KOPT-K1 (cell line): ENCODE results near the gene KIRREL3.
"Not testable (repeated sequence)": the region's sequence is repeated elsewhere in the genome, so short reads cannot be mapped to it uniquely, and the experiment has no call there.

Source experiments
- H3K27ac ChIP-seq: fragments of 200-600 bp; sonication (generic); 2 replicates; pipeline ENCODE4 v1.5.1; 2016; ENCODE audit warnings: antibody characterized with exemption, mild to moderate bottlenecking, low read depth, low read length; ENCODE audit not compliant: poor library complexity, severe bottlenecking
- H3K36me3 ChIP-seq: fragments of 200-600 bp; sonication (generic); 2 replicates; pipeline ENCODE4 v1.5.1; 2017; ENCODE audit warnings: antibody characterized with exemption, mild to moderate bottlenecking, low read length, moderate library complexity; ENCODE audit not compliant: insufficient read depth
- H3K9me3 ChIP-seq: fragments of 200-600 bp; sonication (generic); 2 replicates; pipeline ENCODE4 v1.5.1; 2017; ENCODE audit warnings: antibody characterized with exemption, low read length, mild to moderate bottlenecking; ENCODE audit not compliant: insufficient read depth, poor library complexity, severe bottlenecking

KIRREL3 gene

DNA sequence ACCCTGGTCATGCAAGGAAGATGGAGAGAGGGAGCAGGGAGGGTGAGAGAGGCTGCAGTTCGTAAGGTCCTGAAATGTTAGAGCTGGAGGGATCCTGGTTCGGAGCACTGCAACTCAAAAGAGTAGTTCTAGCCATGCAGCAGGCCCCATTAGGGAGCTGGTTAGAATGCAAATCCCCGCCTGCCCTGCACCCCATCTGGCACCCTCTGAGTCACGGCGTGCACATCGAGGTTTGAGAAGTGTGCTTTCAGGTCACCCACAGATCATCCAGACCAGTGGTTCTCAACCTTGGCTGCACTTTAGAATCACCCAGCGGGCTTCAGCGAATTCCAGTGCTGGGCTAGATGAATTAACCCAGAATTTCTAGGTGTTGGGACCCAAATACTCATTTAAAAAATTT lies 596.9 kb downstream of the KIRREL3 start:
- Histone ChIP-seq H3K36me3 (peaks cover 22% of the 10 kb centered on the region; the same call in 1 of the 2 replicates), H3K27ac (no peak overlapping the region), H3K9me3 (no peaks in the 10 kb centered on the region)

DNA sequence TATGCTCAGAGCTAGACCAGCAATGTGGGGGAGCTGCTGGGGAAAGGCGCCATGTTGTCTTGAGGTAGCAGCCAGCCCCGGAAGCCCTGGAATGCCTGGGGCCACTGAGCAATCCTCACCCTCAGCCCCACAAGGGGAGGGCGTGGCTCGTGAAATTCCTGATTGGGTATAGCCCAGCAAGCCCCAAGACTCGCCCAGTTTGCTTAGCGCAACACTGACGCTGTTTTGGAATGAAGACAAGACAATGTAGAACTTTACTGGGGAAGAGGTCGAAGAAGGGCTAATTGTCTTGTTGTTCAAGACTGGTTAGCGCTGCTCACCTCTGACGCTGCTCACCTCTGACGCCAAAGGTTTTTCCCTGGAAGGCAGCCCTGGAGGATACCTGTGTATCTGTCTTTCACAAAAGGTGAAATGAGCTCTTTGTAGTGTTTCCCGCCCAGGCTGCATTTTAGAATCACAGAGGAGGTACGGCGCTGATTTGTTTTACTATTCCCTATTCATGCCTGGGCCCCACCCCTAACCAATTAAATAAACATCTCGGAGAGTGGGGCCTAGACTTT lies 597.5 kb downstream of the KIRREL3 start:
- Histone ChIP-seq H3K27ac (no peak overlapping the region), H3K36me3 (peaks cover 17% of the 10 kb centered on the region; the same call in 1 of the 2 replicates), H3K9me3 (no peaks in the 10 kb centered on the region)

DNA sequence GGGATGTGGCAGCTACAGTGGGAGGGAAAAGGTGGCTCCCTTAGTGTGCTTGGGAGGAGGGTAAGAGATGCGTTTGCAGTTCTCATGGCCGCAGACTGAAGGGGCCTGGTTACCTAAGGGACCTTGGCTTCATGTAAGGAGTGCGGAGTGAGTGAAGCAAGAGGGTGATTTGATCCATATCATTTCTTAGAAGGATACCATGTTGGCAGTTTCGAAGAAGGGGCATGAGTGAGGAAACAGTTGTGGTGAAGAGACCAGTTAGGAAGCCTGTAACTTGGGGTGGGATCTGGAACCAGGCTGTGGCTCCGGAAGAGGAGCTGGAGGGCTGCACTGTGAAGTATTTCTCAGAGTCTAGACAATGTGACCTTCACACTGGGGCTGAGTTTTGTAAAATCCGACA lies 600.1 kb downstream of the KIRREL3 start:
- no peak overlapping the region for H3K27ac ChIP-seq

DNA sequence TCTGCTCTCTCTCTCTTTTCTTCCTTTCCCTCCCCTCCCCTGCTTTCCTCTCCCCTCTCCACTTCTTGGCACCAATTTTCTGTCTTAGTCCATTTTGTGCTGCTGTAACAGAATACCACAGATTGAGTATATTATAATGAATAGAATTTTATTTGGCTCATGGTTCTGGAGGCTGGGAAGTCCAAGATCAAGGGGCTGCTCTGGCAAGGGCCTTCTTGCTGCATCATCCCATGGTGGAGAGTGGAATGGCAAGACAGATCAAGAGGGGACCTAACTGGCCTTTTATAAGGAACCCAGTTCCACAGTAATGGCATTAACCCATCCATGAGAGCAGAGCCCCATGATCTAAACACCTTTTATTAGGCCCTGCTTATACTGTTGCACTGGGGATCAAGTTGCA lies 600.6 kb downstream of the KIRREL3 start:
- no peak overlapping the region for H3K27ac ChIP-seq
- no peaks in the 10 kb centered on the region for H3K36me3 ChIP-seq
- H3K9me3 ChIP-seq, result no peaks in the 10 kb centered on the region

More for the DNA sequence above, 600.1 kb downstream of the KIRREL3 start:
- Histone ChIP-seq H3K36me3 (no peaks in the 10 kb centered on the region), H3K9me3 (no peaks in the 10 kb centered on the region)

DNA sequence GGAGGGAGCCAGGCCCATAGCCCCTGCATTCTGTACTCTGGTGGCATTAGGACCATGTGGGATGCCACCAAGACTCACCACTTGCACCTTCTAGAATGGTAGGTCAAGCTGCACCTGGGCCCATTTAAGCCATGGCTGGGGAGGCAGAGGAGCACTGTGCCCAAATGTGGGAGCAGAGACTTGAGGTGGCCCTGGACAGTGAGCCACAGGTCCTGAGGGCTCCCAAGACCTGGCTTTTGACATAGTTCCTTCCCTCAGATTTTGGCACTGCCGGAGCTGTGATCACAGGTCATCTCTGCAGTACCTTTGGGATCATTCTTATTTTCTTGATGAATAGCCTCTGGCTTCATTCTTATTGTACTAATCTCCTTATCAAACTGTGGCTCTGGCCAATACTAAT lies 601.8 kb downstream of the KIRREL3 start:
- H3K36me3 ChIP-seq, result no peaks in the 10 kb centered on the region
- H3K9me3 ChIP-seq, result no peaks in the 10 kb centered on the region
- H3K27ac ChIP-seq, result no peak overlapping the region

DNA sequence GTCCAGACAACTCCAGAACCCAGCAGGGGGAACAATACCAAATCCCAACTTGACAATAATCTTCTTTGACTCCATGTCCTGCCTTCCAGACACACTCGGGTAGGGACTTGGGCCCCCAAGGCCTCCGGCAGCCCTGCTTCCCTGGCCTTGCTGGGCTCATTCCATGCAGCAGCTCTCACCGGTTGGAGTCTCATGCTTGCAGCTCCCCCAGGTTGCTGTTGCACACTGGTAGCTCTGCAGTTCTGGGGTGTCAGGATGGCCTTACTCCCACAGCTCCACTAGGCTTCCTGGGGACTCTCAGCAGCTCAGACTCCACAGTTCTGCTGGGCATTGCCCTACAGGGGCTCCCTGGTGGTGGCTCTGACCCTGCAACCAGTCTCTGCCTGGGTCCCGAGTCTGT lies 602.3 kb downstream of the KIRREL3 start:
- H3K9me3 ChIP-seq, result no peaks in the 10 kb centered on the region
- H3K27ac ChIP-seq, result no peak overlapping the region
- H3K36me3 ChIP-seq, result no peaks in the 10 kb centered on the region

DNA sequence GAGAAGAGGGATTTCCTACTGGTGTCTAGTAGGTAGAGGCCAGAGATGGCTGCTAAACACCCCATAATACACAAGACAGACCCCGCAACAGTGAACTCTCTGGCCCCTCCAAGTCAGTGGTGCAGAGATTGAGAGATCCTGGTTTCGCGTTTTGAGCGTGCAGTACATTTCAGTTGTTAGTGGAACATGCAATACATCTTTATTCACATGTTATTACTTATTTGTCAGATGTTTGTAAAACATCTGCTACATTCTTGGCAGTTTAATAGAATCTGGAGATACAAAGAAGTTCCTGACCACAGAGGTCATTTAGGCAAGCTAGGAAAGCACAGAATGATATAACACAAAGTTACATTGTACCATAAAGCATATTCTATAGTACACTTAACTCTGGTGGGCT lies 603.6 kb downstream of the KIRREL3 start:
- no peaks in the 10 kb centered on the region for H3K9me3 ChIP-seq
- no peak overlapping the region for H3K27ac ChIP-seq
- H3K36me3 ChIP-seq, result no peaks in the 10 kb centered on the region

DNA sequence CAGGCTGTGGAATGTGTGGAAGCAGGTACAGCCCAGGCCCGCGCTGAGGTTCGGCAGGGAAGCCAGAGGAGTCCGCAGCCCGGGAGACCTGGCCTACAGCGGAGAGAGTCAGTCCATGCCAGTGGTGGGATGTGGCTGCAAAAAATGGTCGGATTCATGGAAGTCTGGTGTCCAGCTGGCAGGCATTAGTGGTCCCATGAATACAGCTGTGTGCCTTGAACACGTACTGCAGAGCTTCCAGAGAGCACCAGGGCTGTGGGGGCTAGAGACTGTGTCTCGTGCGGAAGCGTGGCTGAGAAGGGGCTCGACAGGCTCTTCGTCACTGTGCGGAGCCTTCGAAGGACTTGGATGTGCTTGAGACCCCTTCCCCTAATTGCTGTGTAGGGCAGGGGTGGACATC lies 604.3 kb downstream of the KIRREL3 start:
- not testable (repeated sequence) for H3K9me3 ChIP-seq, H3K36me3 ChIP-seq, H3K27ac ChIP-seq

DNA sequence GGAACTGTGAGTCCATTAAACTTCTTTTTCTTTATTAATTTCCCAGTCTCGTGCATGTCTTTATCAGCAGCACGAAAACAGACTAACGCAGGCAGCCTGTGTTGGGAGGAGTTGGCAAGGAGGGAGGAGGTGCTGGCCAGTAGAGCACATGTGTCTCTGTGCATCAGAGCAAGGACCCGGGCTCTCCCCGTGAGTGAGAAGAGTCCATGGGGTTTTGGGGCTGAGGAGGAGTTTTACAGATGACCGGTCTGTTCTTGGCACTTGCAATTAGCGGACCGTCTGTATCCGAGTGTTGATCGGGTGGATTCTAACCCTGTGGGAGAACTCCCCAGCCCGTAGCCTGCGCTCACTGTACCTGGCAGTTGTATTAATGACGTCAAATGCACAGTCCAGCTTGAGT lies 604.8 kb downstream of the KIRREL3 start:
- H3K9me3 ChIP-seq, H3K27ac ChIP-seq, H3K36me3 ChIP-seq: not testable (repeated sequence)

DNA sequence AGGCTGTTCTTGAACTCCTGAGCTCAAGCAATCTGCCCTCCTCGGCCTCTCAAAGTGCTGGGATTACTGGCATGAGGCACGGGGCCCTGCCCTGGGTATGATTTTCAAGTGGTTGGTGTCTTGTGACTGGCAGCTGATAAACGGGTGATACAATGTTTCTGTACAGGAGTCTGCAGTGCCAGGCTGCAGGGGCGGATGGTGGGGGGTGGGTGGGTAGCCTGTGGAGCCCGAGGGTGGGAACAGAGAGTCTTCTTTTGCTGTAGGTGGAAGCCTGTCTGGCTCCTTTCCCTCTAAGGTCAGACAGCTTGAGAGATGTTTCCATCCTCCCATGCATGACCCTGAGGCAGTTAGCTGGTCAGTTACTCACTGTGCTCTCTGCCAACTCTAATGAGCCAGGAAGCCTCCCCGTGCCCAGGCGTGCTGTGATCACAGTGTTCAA lies 605.9 kb downstream of the KIRREL3 start:
- H3K36me3 ChIP-seq, H3K9me3 ChIP-seq, H3K27ac ChIP-seq: not testable (repeated sequence)

DNA sequence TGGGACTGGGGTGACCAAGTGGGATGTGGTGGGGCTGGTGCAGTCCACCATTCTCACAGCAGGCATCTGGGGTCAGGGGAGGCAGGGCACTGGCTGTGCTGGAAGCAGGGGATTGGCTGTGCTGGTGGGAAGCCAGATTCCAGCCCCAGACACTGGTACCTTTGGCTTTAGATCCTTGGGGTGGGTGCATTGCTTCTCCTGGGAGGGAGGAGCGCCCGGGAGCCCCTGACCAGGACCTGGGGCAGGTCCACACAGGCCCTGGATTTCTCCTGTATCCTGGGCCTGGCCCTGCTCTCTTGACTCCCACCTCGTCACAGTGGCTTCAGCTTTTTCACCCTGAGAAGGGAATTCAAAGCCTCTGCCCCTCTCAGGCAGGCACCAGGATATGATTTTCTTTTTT lies 606.5 kb downstream of the KIRREL3 start:
- Histone ChIP-seq H3K36me3 (no peaks in the 10 kb centered on the region), H3K9me3 (no peaks in the 10 kb centered on the region), H3K27ac (no peak overlapping the region)

DNA sequence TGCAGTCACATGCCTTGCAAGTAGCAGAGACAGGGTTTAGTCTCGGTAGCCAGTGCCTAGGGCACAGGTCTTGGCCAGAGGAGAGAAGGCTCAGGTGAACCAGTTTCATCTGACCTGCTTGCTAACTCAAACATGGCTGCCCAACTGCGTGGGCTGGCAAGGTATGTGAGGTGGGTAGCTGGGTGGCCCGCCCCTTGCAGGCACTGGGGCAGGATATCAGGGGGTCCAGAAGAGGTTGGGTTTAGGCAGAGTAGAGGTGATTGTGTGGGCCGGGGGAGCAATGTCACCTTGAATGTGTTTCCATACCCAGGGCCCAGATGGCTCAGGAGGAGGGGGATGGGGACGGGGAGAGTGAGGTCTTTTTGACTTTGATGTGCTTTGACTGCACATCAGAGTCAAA lies 607.4 kb downstream of the KIRREL3 start:
- H3K36me3 ChIP-seq, result no peaks in the 10 kb centered on the region
- peak overlapping the region; percentile 59 for H3K27ac ChIP-seq
- H3K9me3 ChIP-seq, result no peaks in the 10 kb centered on the region

DNA sequence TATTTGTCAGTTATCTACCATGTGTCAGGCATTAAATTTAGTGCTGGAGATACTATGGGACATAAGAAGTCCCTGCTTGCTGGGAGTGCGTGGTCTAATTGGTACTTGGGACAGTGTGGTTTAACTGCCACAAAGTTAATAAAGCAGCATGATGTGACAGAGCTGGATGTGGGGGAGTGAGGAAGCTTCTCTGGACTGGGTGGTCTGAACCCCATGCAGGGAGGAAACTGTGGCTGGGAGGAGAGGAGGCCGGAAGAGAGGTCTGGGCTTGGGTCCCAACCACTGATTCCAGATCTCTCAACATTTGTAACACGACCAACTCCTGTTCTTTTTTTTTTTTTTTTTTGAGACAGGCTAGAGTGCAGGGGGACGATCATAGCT lies 607.9 kb downstream of the KIRREL3 start:
- H3K36me3 ChIP-seq, result no peaks in the 10 kb centered on the region
- H3K27ac ChIP-seq, result peak overlapping the region; percentile 59
- H3K9me3 ChIP-seq, result no peaks in the 10 kb centered on the region

DNA sequence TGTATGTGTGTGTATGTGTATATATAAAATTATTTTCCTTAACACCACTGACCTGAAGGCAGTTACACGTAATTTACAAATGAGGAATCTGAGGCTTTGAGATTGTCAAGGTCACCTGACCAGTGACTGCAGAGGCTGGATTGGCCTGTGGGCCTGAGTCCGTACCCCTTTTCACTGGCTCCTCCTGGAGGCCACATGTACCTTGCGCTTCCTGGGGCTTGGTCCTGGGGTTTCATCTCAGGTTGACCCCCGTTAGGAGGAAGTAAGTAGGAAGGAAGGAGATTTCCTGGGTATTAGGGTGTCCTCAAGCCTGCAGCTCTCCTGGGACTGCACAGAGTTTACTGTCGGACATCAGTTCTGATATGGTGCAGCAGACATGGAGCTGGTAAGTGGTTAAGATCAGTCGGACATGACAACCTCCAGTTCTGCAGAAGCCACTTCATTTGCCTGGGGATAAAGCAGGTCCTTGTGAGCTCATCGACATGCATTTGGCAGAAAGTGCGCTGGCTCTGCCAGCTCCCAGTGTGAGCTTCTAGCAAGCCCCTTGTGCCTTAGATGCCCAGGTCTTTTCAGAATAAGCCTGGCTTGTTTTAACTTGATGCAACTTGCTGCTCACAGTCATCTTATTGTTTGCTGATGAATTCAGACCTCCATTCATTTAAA lies 608.5 kb downstream of the KIRREL3 start:
- Histone ChIP-seq H3K27ac (peak overlapping the region; percentile 59), H3K36me3 (no peaks in the 10 kb centered on the region)

DNA sequence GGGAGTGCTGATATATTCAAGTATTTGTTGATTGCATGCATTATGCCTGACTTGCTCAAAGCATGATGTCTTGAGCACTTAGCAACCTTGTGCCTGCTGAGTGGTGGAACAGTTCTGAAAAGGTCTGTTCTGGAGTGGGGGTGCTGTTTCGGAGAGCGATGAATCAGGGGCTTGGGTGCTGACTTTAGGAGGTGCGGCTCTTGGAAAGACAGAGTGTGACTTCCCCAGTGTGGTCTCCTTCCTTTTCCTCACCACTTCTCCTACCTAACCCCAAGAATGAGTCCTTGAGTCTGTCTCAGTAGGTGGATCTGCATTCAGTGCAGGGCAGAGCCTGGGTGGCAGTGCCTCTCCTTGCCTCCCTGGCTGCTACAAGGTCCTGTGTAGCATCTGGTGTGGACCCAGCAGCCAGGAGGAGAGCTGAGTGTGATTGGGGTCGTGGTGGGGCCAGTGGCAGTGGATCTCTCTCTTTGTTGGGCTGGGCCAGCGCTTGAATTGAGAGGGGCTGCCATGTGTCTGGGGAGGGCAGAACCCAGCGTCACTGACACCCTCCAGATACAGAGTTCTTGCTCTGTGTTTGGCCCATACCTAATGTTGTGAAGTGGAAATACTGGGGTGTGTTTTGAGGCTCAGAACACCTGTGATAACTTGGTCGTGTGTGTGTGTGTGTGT lies 609.1 kb downstream of the KIRREL3 start:
- Histone ChIP-seq H3K27ac (peak overlapping the region; percentile 59), H3K36me3 (no peaks in the 10 kb centered on the region), H3K9me3 (no peaks in the 10 kb centered on the region)

More for the DNA sequence above, 608.5 kb downstream of the KIRREL3 start:
- H3K9me3 ChIP-seq, result no peaks in the 10 kb centered on the region
